ENCODE results near the gene KANK2.
"Not testable (repeated sequence)": the region's sequence is repeated elsewhere in the genome, so short reads cannot be mapped to it uniquely, and the experiment has no call there.

DNA sequence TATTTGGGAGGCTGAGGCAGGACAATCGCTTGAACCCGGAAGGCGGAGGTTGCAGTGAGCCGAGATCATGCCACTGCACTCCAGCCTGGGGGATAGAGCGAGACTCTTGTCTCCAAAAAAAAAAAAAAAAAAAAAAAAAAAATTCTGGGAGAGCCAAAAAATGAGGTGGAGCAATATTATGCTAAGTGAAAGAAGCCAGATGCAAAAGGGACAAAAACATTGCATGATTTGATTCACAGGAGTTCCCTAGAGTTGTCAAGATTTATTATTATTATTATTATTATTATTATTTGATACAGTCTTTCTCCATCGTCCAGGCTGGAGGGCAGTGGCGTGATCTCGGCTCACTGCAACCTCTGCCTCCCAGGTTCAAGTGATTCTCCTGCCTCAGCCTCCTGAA lies 16.4 kb downstream of the KANK2 start:
- TF ChIP-seq, protein P1, sequence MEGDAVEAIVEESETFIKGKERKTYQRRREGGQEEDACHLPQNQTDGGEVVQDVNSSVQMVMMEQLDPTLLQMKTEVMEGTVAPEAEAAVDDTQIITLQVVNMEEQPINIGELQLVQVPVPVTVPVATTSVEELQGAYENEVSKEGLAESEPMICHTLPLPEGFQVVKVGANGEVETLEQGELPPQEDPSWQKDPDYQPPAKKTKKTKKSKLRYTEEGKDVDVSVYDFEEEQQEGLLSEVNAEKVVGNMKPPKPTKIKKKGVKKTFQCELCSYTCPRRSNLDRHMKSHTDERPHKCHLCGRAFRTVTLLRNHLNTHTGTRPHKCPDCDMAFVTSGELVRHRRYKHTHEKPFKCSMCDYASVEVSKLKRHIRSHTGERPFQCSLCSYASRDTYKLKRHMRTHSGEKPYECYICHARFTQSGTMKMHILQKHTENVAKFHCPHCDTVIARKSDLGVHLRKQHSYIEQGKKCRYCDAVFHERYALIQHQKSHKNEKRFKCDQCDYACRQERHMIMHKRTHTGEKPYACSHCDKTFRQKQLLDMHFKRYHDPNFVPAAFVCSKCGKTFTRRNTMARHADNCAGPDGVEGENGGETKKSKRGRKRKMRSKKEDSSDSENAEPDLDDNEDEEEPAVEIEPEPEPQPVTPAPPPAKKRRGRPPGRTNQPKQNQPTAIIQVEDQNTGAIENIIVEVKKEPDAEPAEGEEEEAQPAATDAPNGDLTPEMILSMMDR (conservative IDR thresholded peaks at IDR 0.05 in 1 of 2, IDR thresholded peaks at IDR 0.05 in 1 of 2; ENCODE audit: extremely low read depth in 1 of 2, insufficient read depth in 1 of 2, low read depth in 1 of 2, low read length in 2 of 2): not testable (repeated sequence)
- TF ChIP-seq EZH2 (IDR thresholded peaks at IDR 0.05; ENCODE audit: borderline replicate concordance, low read length): not testable (repeated sequence)

Data from mammary epithelial cell (primary cell).